DOHH2 (cell line): ENCODE results near the gene PLSCR4.

Experiments
- EZH2phosphoT487 ChIP-seq: fragments of 200-600 bp; sonication (generic); IDR thresholded peaks from 2 replicates; pipeline ENCODE4 v1.6.1; 2017; ENCODE audit warnings: borderline replicate concordance, mild to moderate bottlenecking, antibody characterized with exemption, low read length, moderate library complexity, mixed read lengths
- TF ChIP-seq, protein P1 (sequence below): fragments of 200-600 bp; sonication (generic); IDR thresholded peaks from one replicate; pipeline ENCODE4 v1.5.1; 2014; ENCODE audit warnings: antibody characterized with exemption, mild to moderate bottlenecking, low read depth, low read length; ENCODE audit not compliant: poor library complexity, severe bottlenecking

DNA sequence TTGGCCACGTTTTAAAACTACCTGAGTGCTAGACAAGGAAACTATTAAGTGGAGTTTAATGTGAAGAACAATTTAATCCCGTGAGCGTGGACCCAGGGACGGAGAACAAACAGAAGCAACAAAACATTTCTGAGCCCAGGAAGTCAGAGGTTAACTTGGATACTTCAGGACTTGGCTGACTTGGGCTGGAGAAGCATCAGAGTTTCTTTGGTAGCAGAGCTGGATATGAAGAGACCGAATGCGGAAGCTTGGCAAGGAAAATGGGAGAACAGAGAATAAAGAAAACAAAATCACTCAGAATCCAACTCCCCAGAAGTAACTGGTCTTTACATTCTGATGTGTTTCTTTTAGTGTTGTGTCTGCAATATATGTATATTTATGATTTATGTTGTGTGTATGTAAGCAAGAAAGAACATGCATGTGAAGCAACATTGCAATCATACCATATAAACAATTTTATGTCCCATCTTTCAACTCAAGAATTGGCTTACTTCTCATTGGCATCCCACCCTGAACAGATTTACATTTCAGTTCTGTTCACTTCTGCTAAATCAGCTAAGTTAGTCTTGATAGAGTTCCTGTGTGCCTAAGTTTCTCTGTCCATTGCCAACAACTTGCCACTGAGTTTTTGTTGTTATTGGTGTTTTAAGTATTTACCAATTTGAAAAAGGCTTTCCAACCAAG lies 72.8 kb downstream of the PLSCR4 start:
- TF ChIP-seq, protein P1, sequence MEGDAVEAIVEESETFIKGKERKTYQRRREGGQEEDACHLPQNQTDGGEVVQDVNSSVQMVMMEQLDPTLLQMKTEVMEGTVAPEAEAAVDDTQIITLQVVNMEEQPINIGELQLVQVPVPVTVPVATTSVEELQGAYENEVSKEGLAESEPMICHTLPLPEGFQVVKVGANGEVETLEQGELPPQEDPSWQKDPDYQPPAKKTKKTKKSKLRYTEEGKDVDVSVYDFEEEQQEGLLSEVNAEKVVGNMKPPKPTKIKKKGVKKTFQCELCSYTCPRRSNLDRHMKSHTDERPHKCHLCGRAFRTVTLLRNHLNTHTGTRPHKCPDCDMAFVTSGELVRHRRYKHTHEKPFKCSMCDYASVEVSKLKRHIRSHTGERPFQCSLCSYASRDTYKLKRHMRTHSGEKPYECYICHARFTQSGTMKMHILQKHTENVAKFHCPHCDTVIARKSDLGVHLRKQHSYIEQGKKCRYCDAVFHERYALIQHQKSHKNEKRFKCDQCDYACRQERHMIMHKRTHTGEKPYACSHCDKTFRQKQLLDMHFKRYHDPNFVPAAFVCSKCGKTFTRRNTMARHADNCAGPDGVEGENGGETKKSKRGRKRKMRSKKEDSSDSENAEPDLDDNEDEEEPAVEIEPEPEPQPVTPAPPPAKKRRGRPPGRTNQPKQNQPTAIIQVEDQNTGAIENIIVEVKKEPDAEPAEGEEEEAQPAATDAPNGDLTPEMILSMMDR = no peak
- no peak for TF ChIP-seq EZH2phosphoT487
